HG02642 (cell line): ENCODE measurements around the gene CGB5.
"Not testable (repeated sequence)": the region's sequence is repeated elsewhere in the genome, so short reads cannot be mapped to it uniquely, and the experiment has no call there.

ENCODE experiments used
- ATAC-seq: cut with Tn5 transposase; IDR thresholded peaks from one replicate; pipeline ENCODE4 v1.9.1; 2021; ENCODE audit warnings: mild to moderate bottlenecking; ENCODE audit not compliant: unreplicated experiment, poor library complexity

Gene CGB5

GRCh38 chr19:49020931-49021895 lies 22.4 kb upstream of the CGB5 start:
- ATAC-seq, result no peak

GRCh38 chr19:49022116-49022515 lies 21.5 kb upstream of the CGB5 start:
- ATAC-seq, result no peak

- ATAC-seq, result not testable (repeated sequence)
Measured at GRCh38 chr19:49024233-49024632, 19.4 kb upstream of the CGB5 start, which contains the start of gene CGB3. TSS of gene CGB3 (minus strand) at chr19:49024333. CDS start at chr19:49023971, 362 bp downstream.

- not testable (repeated sequence) for ATAC-seq
Measured at GRCh38 chr19:49025088-49025487, 18.6 kb upstream of the CGB5 start.

- ATAC-seq, result not testable (repeated sequence)
Measured at GRCh38 chr19:49025599-49025998, 18.0 kb upstream of the CGB5 start.

- ATAC-seq, result not testable (repeated sequence)
Measured at GRCh38 chr19:49028686-49029085, 15.0 kb upstream of the CGB5 start.

GRCh38 chr19:49029749-49030148 lies 13.9 kb upstream of the CGB5 start:
- not testable (repeated sequence) for ATAC-seq

- ATAC-seq, result not testable (repeated sequence)
Measured at GRCh38 chr19:49030323-49030722, 13.3 kb upstream of the CGB5 start.

GRCh38 chr19:49031642-49032301 lies 11.9 kb upstream of the CGB5 start, which contains the start of gene CGB2:
TSS of gene CGB2 (plus strand) at chr19:49031890. CDS start at chr19:49032096, 206 bp downstream.
- ATAC-seq, result not testable (repeated sequence)

- not testable (repeated sequence) for ATAC-seq
Measured at GRCh38 chr19:49036815-49037214, 6.8 kb upstream of the CGB5 start, which contains the start of gene CGB1. TSS of gene CGB1 (minus strand) at chr19:49036895. CDS start at chr19:49036711, 184 bp downstream.

GRCh38 chr19:49038111-49038510 lies 5.5 kb upstream of the CGB5 start:
- ATAC-seq, result not testable (repeated sequence)

- ATAC-seq, result not testable (repeated sequence)
Measured at GRCh38 chr19:49038557-49039276, 4.9 kb upstream of the CGB5 start.

GRCh38 chr19:49039736-49040135 lies 3.9 kb upstream of the CGB5 start:
- not testable (repeated sequence) for ATAC-seq

- ATAC-seq, result no peak
Measured at GRCh38 chr19:49042177-49042576, 1.5 kb upstream of the CGB5 start.

- not testable (repeated sequence) for ATAC-seq
Measured at GRCh38 chr19:49042666-49043065, 982 bp upstream of the CGB5 start.

- not testable (repeated sequence) for ATAC-seq
Measured at GRCh38 chr19:49049011-49049410, 5.4 kb downstream of the CGB5 start, which contains the start of gene CGB8. TSS of gene CGB8 (minus strand) at chr19:49049111. CDS start at chr19:49048739, 372 bp downstream.

GRCh38 chr19:49049834-49050233 lies 6.2 kb downstream of the CGB5 start:
- ATAC-seq, result not testable (repeated sequence)

- ATAC-seq, result not testable (repeated sequence)
Measured at GRCh38 chr19:49050376-49051033, 6.9 kb downstream of the CGB5 start.

- peak; percentile 68 for ATAC-seq
Measured at GRCh38 chr19:49056101-49056901, 12.7 kb downstream of the CGB5 start.
